HG03095 (cell line): ENCODE data around the gene HES7.
"Not testable (repeated sequence)": the region's sequence is repeated elsewhere in the genome, so short reads cannot be mapped to it uniquely, and the experiment has no call there.

Experiments used
- ATAC-seq: cut with Tn5 transposase; IDR thresholded peaks from one replicate; pipeline ENCODE4 v1.9.1; 2021; ENCODE audit warnings: moderate library complexity; ENCODE audit not compliant: unreplicated experiment

HES7 gene

DNA sequence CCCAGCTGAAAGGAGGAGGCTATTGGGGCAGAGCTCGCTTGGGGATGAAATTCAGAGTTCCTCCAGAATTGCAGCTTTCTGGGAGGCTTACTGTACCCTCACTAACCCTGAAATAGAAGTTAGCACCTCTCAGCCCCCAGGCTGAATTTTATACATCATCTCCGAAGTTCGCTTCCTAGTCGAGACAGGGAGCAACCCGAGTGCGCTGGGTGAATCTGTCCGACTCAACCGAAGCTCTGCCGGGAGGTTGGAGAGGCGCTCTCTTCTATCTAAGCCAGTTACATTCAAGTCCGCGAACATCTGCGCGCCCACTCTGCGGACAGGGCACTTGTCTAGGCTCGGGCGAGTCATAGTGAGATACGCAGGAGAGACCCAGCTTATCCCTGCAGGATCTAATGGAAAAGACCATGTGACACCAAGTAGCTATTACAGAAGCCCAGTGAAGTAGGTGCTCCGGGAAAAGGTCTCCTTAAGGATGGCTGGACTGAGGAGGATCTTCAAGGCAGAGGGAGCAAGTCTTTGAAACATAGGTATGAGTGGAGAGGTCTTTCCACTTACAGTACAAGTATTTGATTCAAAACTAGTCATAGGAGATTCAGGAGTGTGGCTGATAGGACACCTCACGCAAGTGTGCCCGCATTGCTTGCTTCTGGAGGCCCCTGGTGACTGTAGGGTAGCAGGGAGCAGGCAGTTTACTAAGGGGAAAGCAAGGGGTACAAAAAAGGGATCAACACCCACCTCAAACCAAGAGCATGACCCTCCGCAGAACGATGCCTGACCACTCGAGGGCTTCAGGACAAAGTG, 646 bp upstream of the HES7 start:
- no peak for ATAC-seq

DNA sequence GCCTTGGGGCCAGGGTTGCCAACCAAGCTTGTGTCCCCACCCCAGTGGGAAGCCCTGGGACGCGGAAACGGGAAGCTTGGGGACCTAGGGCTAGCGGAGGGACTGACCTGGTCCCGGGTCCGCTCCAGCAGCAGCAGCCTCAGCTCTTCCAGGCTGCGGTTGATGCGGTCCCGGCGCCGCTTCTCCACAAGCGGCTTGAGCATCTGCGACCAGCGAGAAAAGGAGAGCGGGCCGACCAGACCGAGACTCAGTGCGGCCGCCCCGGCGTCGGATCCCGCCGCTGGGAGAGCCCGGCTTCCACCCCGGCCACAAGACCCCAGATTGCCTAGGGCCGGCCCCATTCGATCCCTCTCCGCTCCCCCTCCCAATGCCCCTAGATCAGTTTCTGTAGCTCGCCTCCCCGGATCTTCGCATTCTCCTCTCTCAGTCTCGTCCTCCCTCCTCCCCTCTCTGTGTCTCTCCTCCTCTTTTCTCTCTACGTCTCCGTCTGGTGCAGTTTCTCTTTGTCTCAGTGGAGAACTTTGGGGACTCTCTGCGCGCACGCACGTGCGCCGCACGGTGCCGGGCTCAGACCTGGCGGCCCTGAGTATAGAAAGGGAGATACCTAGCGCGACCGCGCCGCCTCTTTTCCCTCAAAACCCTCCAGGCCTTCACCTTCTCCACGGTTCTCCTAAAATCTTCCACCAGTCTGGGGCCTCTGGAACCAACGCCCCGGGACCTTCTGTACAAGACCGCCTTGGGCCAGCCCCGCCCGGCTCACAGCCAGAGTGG, 797 bp downstream of the HES7 start:
- ATAC-seq, result no peak

DNA sequence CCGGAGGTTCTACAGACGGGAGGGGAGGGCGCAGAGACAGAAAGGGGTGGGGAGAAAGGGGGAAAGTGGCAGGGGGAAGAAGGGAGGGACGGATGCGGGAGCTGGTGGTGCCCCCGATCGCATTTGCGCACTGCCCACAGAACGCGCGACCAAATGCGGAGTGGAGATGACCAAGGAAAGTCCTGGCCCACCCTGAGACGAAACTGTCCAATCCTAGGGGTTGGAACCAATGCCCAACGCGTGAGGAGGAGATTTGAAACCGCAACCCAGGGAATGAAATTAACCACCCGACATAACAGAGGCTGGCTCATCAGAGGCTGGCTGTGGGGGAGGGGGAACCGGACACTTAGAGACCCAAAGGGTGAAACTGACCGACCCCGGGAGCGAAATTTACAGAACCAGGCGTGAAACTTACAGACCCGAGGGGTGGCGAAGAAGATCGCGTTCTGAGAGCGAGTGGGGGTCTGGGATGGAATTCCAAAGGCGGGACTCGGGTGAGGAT, 1.4 kb downstream of the HES7 start:
- ATAC-seq, result no peak

DNA sequence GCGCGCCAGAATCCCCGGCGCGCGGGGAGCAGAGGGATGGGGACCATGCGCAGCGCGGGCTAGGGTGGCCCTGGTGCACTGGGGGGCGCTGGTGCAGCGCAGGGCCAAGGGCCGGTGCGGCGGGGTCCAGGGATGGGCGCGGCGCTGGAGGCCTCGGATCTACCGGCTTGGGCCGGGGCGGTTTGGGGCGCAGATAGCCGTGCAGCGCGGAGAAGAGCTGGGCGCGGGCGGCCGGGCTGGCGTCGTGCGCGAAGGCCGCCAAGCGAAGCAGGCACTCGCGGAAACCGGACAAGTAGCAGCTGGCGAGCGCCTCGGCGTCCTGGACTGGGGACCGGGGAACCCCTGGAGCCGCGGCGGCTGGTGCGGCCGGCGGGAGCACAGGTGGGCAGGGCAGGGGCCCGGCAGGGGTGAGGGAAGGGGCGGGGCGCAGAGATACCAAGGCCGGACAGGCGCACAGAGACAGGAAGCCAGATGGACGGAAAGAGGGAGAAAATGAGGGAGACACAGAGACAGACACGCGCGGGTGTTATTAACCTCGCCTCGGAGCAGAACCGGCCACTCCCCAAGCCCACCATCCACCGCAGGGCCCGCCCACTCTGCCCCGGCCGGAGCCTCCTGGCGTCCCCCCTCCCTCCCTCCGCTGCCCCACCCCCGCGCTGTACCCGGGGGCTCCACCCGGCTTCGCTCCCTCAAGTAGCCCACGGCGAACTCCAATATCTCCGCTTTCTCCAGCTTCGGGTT, 2.1 kb downstream of the HES7 start:
- peak; percentile 27 for ATAC-seq

DNA sequence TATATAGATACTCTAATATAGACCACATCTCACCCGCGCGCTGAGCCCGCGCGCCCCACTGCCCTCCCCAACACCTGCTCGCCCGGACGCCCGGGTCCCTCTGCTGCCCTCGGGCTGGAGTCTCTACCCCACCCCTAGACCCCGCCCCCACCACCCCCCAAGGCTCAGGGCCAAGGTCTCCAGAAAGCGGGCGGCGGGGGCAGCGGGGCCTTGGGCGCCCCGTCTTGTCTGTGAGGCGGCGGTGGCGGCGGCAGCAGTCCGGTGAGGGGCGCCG, 2.6 kb downstream of the HES7 start:
- no peak for ATAC-seq

DNA sequence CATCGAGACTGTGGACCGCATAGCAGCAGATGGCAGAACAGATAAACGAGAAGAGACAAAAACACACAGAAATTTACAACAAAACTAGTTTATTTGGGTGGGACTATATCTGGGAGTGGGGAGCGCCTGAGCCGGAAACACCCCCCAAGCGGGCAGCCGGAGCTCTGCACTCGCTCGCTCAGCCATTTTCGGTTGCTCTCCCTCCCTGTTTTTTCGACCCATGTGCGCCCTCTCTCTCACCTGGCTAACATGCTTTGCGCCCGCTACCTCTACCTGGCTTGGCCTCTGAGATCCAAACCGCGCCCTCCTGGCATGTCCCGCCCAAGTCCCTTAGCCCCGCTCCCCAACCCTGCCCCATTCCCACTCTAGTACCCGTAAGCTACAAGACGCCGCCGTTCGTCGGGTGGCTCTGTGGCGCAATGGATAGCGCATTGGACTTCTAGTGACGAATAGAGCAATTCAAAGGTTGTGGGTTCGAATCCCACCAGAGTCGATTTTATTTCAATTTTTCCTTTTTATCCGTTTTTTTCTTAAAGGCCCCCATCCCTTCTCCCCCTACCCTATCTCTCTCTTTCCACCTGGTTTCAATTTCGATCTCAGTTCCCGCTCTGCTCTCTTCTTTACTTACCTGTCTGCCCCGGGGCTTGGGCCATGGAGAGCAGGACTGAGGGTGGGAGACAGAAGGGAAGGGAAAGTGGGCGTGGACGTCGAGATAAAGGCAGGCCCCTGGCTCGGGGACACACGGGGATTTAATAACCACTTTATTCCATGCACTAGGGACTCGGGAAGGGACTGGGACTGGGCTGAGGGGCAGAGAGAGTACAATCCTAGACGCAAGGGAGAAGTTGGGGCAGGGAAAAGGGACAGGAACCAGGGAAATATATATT, 3.1 kb downstream of the HES7 start:
- no peak for ATAC-seq

DNA sequence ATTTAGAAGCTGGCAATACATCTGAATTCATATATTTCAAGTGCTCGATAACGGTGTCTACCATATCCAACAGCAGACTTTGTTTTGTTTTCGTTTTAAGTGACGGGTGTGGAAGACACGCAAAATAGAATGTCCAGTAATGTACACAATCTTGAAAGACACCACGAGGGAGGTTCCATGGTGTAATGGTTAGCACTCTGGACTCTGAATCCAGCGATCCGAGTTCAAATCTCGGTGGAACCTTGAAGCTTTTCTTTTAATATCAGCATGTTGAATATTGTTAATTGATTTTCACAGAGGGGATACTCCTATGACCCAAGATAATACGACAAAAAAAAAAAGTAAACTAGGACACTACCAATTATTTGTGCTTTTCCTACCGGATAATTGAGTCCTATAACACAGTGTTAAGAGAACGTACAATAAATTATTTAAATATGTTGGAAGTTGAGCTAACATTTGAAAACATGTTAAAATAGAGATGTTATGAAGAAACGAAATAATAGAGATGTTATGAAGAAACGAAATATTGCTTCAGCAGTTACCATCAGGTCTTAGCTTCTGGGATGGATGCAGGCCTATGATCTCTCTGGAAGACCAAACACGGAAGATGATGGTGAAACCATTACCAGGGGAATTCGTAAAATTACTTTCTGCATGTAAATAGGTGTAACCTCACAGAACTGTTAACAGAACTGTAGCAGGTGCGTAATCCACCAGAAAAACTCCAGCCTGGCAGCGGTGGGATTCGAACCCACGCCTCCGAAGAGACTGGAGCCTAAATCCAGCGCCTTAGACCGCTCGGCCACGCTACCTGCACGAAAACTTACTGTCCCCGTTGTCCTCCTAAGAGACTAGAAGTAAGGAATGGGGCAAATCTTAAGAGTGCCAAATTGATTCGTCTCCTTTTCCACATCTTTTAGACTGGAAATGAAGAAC, 4.1 kb downstream of the HES7 start:
- no peak for ATAC-seq

DNA sequence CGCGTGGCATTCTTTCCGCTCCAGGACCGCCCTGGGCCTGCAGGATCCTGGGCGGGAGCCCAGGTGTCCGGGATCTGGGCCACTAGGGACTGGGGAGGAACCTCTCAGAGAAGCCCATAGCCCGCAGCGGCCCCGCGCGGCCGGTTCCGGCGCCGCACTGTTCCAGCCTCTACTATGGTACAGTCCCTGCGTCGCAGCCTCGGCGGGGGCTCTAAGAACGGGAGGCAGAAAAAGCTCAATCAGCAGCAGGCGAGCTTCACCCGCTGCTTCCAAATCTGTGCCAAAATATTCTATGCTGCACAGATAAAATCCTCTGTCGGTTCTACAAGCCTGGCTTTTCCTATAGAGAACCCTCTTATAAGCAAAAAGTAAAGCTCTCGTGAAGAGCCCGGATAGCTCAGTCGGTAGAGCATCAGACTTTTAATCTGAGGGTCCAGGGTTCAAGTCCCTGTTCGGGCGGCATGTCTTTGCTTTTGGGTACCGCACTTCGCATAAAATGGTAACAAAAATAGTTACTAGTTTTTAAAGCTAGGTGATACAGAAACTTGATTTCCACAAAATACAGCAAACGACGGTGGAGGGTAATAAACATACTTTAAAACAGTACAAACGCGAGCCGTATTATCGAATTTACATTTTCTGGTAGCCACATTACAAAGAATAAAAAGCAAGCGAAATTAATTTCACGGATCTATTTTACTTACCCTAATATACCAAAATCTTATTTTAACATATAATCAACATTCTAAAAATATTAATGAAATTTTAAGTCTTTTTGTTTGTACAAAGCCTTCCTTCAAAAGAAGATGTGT, 4.9 kb downstream of the HES7 start:
- ATAC-seq, result peak; percentile 34

DNA sequence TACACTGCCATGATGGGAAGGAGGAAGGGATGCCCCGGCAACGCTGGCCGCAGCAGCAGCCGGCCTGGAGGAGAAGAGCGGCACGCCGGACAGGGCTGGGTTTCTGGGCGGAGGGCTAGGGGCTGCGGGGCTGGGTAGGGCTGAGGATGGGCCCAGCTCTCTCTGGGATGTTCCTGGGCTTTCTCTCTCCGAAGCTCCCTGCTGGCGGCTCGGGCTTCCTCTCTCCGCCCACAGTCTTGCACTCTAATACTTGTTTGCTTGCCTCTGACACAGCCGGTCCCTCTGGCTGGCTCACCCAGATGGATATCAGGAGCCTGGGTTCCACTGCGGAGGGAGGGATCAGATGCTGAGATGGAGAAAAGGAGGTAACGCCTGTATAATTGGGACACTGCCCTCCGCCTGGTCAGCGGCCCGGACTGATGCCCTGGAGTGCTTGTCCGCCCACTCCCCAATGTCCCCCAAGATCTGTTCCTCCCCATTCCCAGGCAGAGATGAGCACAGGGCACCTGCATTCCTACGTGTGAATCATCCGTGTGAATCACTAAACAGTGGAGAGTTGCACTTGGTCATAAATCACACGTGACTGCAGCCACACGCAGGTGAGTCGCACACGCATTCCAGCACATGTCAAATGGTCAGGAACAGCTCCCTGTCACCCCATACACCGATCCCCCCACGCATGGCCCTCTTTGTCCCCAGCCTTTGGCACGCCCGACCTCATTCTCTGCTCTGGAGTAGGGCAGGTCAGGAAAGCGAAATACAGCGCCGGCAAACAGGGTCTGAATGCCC, 5.7 kb downstream of the HES7 start, which contains the start of gene ALOXE3:
Gene ALOXE3 (minus strand): TSS at position 535 of the 789 bp plus-strand sequence. CDS start 524 bp downstream, at position 11.
- ATAC-seq, result no peak

DNA sequence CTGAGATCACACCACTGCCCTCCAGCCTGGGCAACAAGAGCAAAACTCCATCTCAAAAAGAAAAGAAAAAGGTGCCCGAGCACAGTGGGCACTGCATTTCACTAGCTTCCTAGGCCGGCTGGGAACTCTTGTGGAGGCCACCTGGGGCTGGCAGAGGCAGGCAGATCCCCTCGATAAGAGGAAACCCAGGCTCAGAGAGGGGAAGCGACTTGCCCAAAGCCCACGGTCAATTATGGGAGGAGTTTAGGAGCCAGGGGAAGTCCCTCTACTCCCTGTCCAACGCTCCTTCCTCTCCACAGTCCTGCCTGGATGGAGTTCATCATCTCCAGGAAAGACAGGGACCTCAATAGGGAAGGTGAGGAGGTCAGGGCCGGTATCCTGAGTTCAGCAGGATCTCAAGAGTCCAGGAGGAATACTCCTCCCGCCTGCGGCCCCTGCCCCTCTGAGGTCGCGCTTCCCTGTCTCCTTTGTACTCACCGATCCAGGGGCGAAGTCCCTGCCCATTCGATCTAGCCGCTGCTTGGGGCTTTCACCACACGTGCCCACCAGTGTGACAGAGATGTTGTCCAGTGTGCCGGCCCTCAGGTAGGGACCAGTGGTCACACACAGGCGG, 6.4 kb downstream of the HES7 start:
- no peak for ATAC-seq

DNA sequence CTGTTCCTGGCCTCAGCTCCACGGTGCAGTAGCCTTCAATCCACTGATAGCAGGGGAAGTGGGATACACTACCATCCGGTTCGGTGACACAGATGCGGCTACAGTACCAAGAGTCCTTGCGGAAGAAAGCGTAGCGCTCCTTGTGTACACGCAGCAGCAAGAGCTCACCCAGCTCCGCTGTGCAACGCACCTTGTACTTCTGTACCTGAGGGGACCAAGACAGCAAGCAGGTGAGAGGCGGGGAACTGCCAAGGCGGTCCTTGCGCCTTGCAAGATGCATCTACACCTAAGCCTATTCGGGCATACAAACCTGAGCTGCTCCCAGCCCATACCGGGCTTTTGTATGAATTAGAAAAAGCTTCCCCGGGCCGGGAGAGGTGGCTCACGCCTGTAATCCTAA, 7.1 kb downstream of the HES7 start:
- ATAC-seq, result no peak

DNA sequence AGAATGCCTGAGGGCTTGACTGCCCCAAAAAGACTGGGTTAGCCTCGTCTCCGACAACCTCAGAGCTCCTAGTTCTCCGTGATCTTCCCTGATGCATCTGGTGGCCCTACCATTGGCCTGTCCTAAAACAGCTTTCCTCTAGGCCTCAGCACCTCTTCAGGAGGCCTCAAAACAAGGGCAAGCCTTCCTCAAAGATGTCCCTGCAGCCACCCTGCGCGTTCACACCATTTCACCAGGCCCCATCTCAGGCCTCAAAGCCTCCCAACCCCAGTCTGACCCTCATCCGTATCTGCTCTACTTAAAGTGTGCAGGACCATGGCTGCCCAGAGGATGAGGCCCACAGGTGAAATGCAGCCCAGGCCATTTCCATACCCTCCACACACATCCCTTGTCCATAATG, 13.0 kb downstream of the HES7 start:
- ATAC-seq, result no peak

DNA sequence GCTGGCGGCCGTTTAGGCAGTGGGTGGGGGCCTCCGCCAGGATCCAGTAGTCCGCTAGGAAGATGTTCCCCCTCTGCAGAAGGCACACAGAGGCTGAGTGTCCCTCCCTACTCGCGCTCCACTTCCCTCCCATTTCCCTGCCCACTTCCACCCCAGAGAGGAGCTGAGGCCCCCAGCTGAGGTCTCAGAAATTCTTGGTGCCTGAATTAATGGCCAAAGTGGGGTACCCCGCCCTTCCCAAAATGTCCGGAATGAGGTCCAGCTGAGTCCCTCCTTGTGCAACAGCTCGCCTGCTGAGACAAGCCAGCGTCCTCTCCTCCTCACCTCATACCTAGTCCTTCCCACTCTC, 13.5 kb downstream of the HES7 start:
- ATAC-seq, result no peak

DNA sequence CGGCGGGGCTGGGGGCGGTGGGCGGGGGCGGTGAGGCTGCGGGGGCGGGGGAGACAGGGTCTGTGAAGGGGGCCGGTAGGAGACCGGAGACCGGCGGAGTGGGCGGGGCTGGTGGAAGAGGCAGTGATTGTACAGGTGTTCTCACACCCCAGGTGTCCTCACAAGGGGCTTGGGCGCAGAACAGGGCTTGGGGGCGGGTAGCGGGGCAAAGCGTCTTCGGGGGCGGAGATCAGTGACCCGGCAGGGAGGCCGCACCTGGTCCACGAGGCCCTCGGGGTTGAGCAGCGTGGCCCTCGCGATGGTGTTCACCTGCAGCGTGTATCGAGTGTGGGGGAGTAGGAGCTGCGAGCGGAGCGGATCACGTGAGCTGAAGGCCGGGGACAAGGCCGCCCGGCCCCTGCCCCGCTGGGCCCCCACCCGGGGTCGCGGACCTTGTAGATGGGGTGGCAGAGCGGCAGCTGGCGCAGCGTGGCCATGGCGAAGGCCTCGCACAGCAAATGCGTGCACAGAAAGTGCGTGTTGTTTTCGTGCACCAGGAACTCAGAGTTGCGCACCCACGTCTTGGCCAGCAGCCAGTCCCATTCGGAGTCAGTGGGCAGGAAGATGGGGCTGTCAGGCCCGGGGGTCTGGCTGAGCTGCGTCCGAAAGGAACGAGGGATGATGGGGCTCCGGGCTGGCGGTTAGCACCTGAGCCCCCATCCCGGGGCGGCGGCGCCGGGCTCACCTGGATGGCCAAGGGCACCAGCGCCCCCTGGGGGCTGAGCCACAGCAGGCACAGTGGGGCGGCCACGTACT, 14.0 kb downstream of the HES7 start:
- no peak for ATAC-seq

DNA sequence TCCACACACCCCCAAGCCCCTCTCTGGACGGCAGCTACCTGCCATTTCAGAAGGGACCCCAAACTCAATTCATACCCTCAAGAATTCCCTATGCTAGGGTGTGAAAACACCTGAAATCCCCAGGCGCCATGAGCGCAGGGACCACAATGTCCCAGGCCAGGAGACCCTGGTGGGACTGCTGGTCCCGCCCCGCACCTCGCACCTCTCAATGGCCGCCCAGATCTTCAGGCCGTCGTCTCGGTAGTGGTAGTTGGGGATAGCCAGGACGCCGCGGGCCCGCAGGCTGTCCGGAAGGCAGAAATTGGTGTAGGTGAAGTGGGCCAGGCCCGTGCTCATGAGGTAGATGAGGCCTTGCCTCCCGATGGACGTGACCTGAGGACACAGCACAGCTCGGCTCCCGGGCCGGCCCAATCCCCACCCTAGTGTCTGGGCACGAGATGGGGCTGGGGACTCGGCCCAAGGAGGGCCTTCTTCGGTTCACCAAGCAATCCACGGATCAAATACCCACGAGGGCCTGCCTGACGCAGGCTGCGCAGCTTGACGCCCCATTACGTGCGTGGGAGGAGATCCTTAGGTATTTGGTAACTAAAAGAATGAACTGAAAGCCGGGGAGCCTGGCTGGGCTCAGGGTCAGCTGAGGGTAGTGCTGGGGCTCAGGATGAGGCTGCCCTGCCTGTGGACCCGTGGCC, 14.8 kb downstream of the HES7 start:
- no peak for ATAC-seq

DNA sequence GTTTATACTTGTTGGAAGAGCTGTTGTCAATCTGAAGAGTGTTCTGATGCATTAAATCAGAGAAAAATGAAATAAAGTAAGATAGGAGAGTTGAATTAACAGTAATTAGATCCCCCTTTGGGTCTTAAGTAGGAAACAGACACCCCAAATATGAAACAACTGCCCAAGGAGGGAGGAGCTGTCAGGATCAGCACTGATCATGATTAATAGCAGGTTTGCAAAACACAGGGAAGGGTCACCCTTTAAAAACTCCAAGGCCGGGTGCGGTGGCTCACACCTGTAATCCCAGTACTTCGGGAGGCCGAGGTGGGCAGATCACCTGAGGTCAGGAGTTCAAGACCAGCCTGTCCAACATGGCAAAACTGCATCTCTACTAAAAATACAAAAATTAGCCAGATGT, 16.9 kb downstream of the HES7 start:
- not testable (repeated sequence) for ATAC-seq
